ENCODE data around the gene PBX4. TPM values are rescaled to one million over a fixed set of nuclear protein-coding genes. Genes with fewer than 3 reads are reported as not detected.

Gene PBX4
- polyA plus RNA-seq, 1 experiment, result 1.9 TPM

GRCh38 chr19:19513682-19514081 is 104.8 kb downstream of the PBX4 start:
- no peak for DNase-seq (ENCODE audit: low read depth)
- Histone ChIP-seq H3K36me3 (ENCODE audit: control insufficient read depth, insufficient read depth, low read length) (no peaks in the 10 kb centered on the region), H3K27me3 (ENCODE audit: control insufficient read depth, insufficient read depth, low read length) (no peaks in the 10 kb centered on the region), H3K4me3 (ENCODE audit: low read depth, low read length) (no peak overlapping the region)
- ChIA-PET CTCF (interaction anchor here (1.3 kb wide), 1 partner anchor 153 kb away, joined by 4 read pairs; no protein-coding TSS in a partner anchor), POLR2A (no interaction called here)
- no peak for TF ChIP-seq CTCF (IDR thresholded peaks at IDR 0.05; ENCODE audit: insufficient read depth, low read depth, low read length)

Other genes with a start within 250 kb of the PBX4 start
- 18.2 and 24.2 TPM in 2 replicates for gene GATAD2A, start 213.0 kb downstream of the PBX4 start, polyA plus RNA-seq (2011; rRNA removed)
- gene TSSK6, start 103.1 kb downstream of the PBX4 start, polyA plus RNA-seq (2011; rRNA removed), result 0.98 and 1.7 TPM in 2 replicates
- 495 and 597 TPM in 2 replicates for gene NDUFA13, start 102.5 kb downstream of the PBX4 start, polyA plus RNA-seq (2011; rRNA removed)
- 0.94 and 1.1 TPM in 2 replicates for gene YJEFN3, start 89.8 kb downstream of the PBX4 start, polyA plus RNA-seq (2011; rRNA removed)
- gene CILP2, start 80.4 kb downstream of the PBX4 start, polyA plus RNA-seq (2011; rRNA removed), result 0.39 and 0.77 TPM in 2 replicates
- gene LPAR2, start 9.5 kb upstream of the PBX4 start, polyA plus RNA-seq (2011; rRNA removed), result 2.1 and 2.4 TPM in 2 replicates
- gene GMIP, start 25.0 kb upstream of the PBX4 start, polyA plus RNA-seq (2011; rRNA removed), result 3.8 and 4.4 TPM in 2 replicates
- gene ATP13A1, start 45.0 kb upstream of the PBX4 start, polyA plus RNA-seq (2011; rRNA removed), result 11.1 and 27.9 TPM in 2 replicates
- 2.5 and 4.5 TPM in 2 replicates for gene ZNF101, start 50.2 kb upstream of the PBX4 start, polyA plus RNA-seq (2011; rRNA removed)
- gene ZNF14, start 114.4 kb upstream of the PBX4 start, polyA plus RNA-seq (2011; rRNA removed), result 1.2 and 2.7 TPM in 2 replicates
- 3.9 and 7.2 TPM in 2 replicates for gene ZNF506, start 203.1 kb upstream of the PBX4 start, polyA plus RNA-seq (2011; rRNA removed)
- 0.67 and 1.6 TPM in 2 replicates for gene ZNF253, start 247.2 kb upstream of the PBX4 start, polyA plus RNA-seq (2011; rRNA removed)

Measured in BJ (cell line).